GM21447 (cell line): ENCODE data around the gene ENOX1.

Experiments used
- ATAC-seq: cut with Tn5 transposase; IDR thresholded peaks from one replicate; pipeline ENCODE4 v1.9.1; 2021; ENCODE audit not compliant: unreplicated experiment

ENOX1 gene

GRCh38 chr13:43401361-43401760, 385.4 kb downstream of the ENOX1 start:
- no peak for ATAC-seq

GRCh38 chr13:43397111-43397510, 389.7 kb downstream of the ENOX1 start:
- no peak for ATAC-seq

- peak; percentile 2 for ATAC-seq
Measured at GRCh38 chr13:43391036-43391435, 395.7 kb downstream of the ENOX1 start.

- ATAC-seq: peak; percentile 63
Measured at GRCh38 chr13:43390619-43391018, 396.2 kb downstream of the ENOX1 start.

- no peak for ATAC-seq
Measured at GRCh38 chr13:43389983-43390382, 396.8 kb downstream of the ENOX1 start.

- no peak for ATAC-seq
Measured at GRCh38 chr13:43389573-43389972, 397.2 kb downstream of the ENOX1 start.

GRCh38 chr13:43388282-43389034, 398.3 kb downstream of the ENOX1 start:
- ATAC-seq: peak; percentile 56

- no peak for ATAC-seq
Measured at GRCh38 chr13:43387880-43388279, 398.9 kb downstream of the ENOX1 start.

- no peak for ATAC-seq
Measured at GRCh38 chr13:43383498-43384165, 403.1 kb downstream of the ENOX1 start.

- no peak for ATAC-seq
Measured at GRCh38 chr13:43379738-43380137, 407.0 kb downstream of the ENOX1 start.

- no peak for ATAC-seq
Measured at GRCh38 chr13:43377973-43378372, 408.8 kb downstream of the ENOX1 start.

GRCh38 chr13:43377149-43377548, 409.6 kb downstream of the ENOX1 start:
- ATAC-seq: no peak

GRCh38 chr13:43376596-43376995, 410.2 kb downstream of the ENOX1 start:
- no peak for ATAC-seq

GRCh38 chr13:43375797-43376465, 410.8 kb downstream of the ENOX1 start:
- ATAC-seq: no peak

GRCh38 chr13:43374621-43375020, 412.2 kb downstream of the ENOX1 start:
- no peak for ATAC-seq

GRCh38 chr13:43373400-43373799, 413.4 kb downstream of the ENOX1 start:
- no peak for ATAC-seq

- no peak for ATAC-seq
Measured at GRCh38 chr13:43370842-43371241, 415.9 kb downstream of the ENOX1 start.

GRCh38 chr13:43369319-43369718, 417.5 kb downstream of the ENOX1 start:
- no peak for ATAC-seq

- peak; percentile 72 for ATAC-seq
Measured at GRCh38 chr13:43368003-43368402, 418.8 kb downstream of the ENOX1 start.

GRCh38 chr13:43365039-43365344, 421.8 kb downstream of the ENOX1 start:
- ATAC-seq: no peak

- no peak for ATAC-seq
Measured at GRCh38 chr13:43364210-43365038, 422.3 kb downstream of the ENOX1 start.
